HFF-Myc (cell line): ENCODE results near the gene RACGAP1.
"Not testable (repeated sequence)": the region's sequence is repeated elsewhere in the genome, so short reads cannot be mapped to it uniquely, and the experiment has no call there.

Source experiments
- DNase-seq: peaks from one replicate; pipeline ENCODE4 v3.0.0-alpha.2; 2011; ENCODE audit warnings: low read depth; ENCODE audit errors: extremely low read depth
- H3K4me3 ChIP-seq: replicated peaks from 2 replicates; pipeline ENCODE4 v1.5.1; 2011; ENCODE audit warnings: low read depth, mild to moderate bottlenecking, control low read depth, low read length
- CTCF ChIP-seq: IDR thresholded peaks from 2 replicates; pipeline ENCODE4 v1.5.1; 2012; ENCODE audit warnings: mild to moderate bottlenecking, low read depth, low read length, control low read depth; ENCODE audit errors: missing control alignments

RACGAP1 gene

GRCh38 chr12:50032854-50033581 is 7.7 kb upstream of the RACGAP1 start:
- DNase-seq: no peak
- no peak overlapping the region for H3K4me3 ChIP-seq
- no peak for TF ChIP-seq CTCF

GRCh38 chr12:50032515-50032853 is 7.2 kb upstream of the RACGAP1 start:
- no peak for TF ChIP-seq CTCF
- DNase-seq: no peak
- no peak overlapping the region for H3K4me3 ChIP-seq

GRCh38 chr12:50030449-50030848 is 5.2 kb upstream of the RACGAP1 start:
- DNase-seq, H3K4me3 ChIP-seq: not testable (repeated sequence)

- TF ChIP-seq CTCF: no peak
- H3K4me3 ChIP-seq: no peak overlapping the region
- no peak for DNase-seq
Observed at GRCh38 chr12:50026691-50027090, 1.4 kb upstream of the RACGAP1 start.

- peak overlapping the region; percentile 78 for H3K4me3 ChIP-seq
- no peak for DNase-seq
- TF ChIP-seq CTCF: no peak
Observed at GRCh38 chr12:50024805-50025186, 498 bp downstream of the RACGAP1 start.

GRCh38 chr12:50024227-50024626 is 1.1 kb downstream of the RACGAP1 start:
- DNase-seq: no peak
- TF ChIP-seq CTCF: no peak
- H3K4me3 ChIP-seq: peak overlapping the region; percentile 78

GRCh38 chr12:50022903-50023302 is 2.4 kb downstream of the RACGAP1 start:
- no peak for DNase-seq
- TF ChIP-seq CTCF: no peak
- no peak overlapping the region; the same call in 1 of the 2 replicates for H3K4me3 ChIP-seq
